Endodermal cell (in vitro differentiated cells): ENCODE measurements around the gene ZC3H15. TPM values are rescaled to one million over a fixed set of nuclear protein-coding genes. Genes with fewer than 3 reads are reported as not detected.
"Not testable (repeated sequence)": the region's sequence is repeated elsewhere in the genome, so short reads cannot be mapped to it uniquely, and the experiment has no call there.

ENCODE experiments used
- DNase-seq: peaks from one replicate; pipeline ENCODE4 v3.0.0-alpha.2; 2017
- H3K27ac ChIP-seq: 2 replicates; pipeline ENCODE4 v1.5.1; 2013; ENCODE audit warnings: mild to moderate bottlenecking, low read depth, low read length, moderate library complexity
- H3K27me3 ChIP-seq: 2 replicates; pipeline ENCODE4 v1.6.1; 2013; ENCODE audit warnings: mild to moderate bottlenecking, low read length, moderate library complexity; ENCODE audit not compliant: insufficient read depth, control insufficient read depth, poor library complexity, severe bottlenecking
- H3K36me3 ChIP-seq: 2 replicates; pipeline ENCODE4 v1.7.0; 2013; ENCODE audit warnings: mild to moderate bottlenecking, low read length, moderate library complexity; ENCODE audit not compliant: control insufficient read depth, insufficient read depth
- H3K4me1 ChIP-seq: one replicate; pipeline ENCODE4 v1.7.0; 2013; ENCODE audit warnings: low read length; ENCODE audit not compliant: control insufficient read depth, insufficient read depth
- H3K4me3 ChIP-seq: 2 replicates; pipeline ENCODE4 v1.5.1; 2013; ENCODE audit warnings: mild to moderate bottlenecking, low read length, moderate library complexity
- H3K9ac ChIP-seq: 2 replicates; pipeline ENCODE4 v1.6.1; 2013; ENCODE audit warnings: mild to moderate bottlenecking, low read length, moderate library complexity; ENCODE audit not compliant: poor library complexity, severe bottlenecking; ENCODE audit errors: extremely low read depth
- H3K9me3 ChIP-seq: 2 replicates; pipeline ENCODE4 v1.6.1; 2013; ENCODE audit warnings: mild to moderate bottlenecking, low read length, moderate library complexity; ENCODE audit not compliant: control insufficient read depth
- H3K27ac Mint-ChIP-seq: 2 replicates; pipeline ENCODE4 v1.8.0; 2020; ENCODE audit warnings: mixed read lengths
- H3K27me3 Mint-ChIP-seq: 2 replicates; pipeline ENCODE4 v1.8.0; 2021; ENCODE audit warnings: mild to moderate bottlenecking, mixed read lengths; ENCODE audit not compliant: insufficient read depth
- H3K36me3 Mint-ChIP-seq: 2 replicates; pipeline ENCODE4 v1.8.0; 2020; ENCODE audit warnings: low read depth, mixed read lengths
- H3K4me1 Mint-ChIP-seq: 2 replicates; pipeline ENCODE4 v1.8.0; 2020; ENCODE audit warnings: mixed read lengths
- H3K4me3 Mint-ChIP-seq: 2 replicates; pipeline ENCODE4 v1.8.0; 2020; ENCODE audit warnings: mild to moderate bottlenecking, moderate library complexity, mixed read lengths
- H3K9me3 Mint-ChIP-seq: 2 replicates; pipeline ENCODE4 v1.8.0; 2020; ENCODE audit warnings: mild to moderate bottlenecking, mixed read lengths
- WGBS, 2 experiments: methylation state at CpG; one replicate each; pipeline versions ENCODE4 v1.1.5 to v1.1.7; 2013; ENCODE audit warnings: missing lambda C conversion rate in 2 of 2, mixed read lengths in 1 of 2; ENCODE audit not compliant: insufficient coverage in 1 of 2, insufficient read length in 1 of 2; 5-methylcytosine and 5-hydroxymethylcytosine counted together
- total RNA-seq, 2 donors: library from RNA; stranded (reverse); fragmentation: NEBNext Ultra II Directional in 1 of 2; extraction: Animal tissue kit (Norgen Biotek cat#: 25700) in 1 of 2; gene quantifications; 2 replicates in 1 of 2; 3 replicates in 1 of 2; pipeline ENCODE4 v1.2.1, GENCODE V29; 2021
- TF ChIP-seq, protein P1 (sequence below): fragments of 200-600 bp; sonication (generic); conservative IDR thresholded peaks from 2 replicates; pipeline ENCODE4 v1.5.0; 2021; ENCODE audit warnings: antibody characterized with exemption, mild to moderate bottlenecking

Gene ZC3H15
- total RNA-seq, 2 donors from 2014 or later: 54.6 to 59.3 TPM

- TF ChIP-seq, protein P1, sequence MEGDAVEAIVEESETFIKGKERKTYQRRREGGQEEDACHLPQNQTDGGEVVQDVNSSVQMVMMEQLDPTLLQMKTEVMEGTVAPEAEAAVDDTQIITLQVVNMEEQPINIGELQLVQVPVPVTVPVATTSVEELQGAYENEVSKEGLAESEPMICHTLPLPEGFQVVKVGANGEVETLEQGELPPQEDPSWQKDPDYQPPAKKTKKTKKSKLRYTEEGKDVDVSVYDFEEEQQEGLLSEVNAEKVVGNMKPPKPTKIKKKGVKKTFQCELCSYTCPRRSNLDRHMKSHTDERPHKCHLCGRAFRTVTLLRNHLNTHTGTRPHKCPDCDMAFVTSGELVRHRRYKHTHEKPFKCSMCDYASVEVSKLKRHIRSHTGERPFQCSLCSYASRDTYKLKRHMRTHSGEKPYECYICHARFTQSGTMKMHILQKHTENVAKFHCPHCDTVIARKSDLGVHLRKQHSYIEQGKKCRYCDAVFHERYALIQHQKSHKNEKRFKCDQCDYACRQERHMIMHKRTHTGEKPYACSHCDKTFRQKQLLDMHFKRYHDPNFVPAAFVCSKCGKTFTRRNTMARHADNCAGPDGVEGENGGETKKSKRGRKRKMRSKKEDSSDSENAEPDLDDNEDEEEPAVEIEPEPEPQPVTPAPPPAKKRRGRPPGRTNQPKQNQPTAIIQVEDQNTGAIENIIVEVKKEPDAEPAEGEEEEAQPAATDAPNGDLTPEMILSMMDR: no peak
- DNase-seq: no peak
- H3K36me3 Mint-ChIP-seq: peaks cover 3% of the 10 kb centered on the region
- Histone ChIP-seq H3K9ac (no peak overlapping the region), H3K4me3 (no peak overlapping the region), H3K9me3 (peaks cover 18% of the 10 kb centered on the region), H3K27me3 (no peaks in the 10 kb centered on the region), H3K4me1 (no peaks in the 10 kb centered on the region), H3K27ac (no peak overlapping the region), H3K36me3 (no peaks in the 10 kb centered on the region)
- H3K9me3 Mint-ChIP-seq: peaks cover 20% of the 10 kb centered on the region
- H3K27me3 Mint-ChIP-seq: no peaks in the 10 kb centered on the region
- H3K4me1 Mint-ChIP-seq: peaks cover 10% of the 10 kb centered on the region
- H3K4me3 Mint-ChIP-seq: no peak overlapping the region
- no peak overlapping the region for H3K27ac Mint-ChIP-seq
Measured at GRCh38 chr2:186466743-186467142, 19.3 kb upstream of the ZC3H15 start.

- no peak for DNase-seq
- H3K36me3 Mint-ChIP-seq: peaks cover 8% of the 10 kb centered on the region
- WGBS, 2 experiments: 93% methylated on average over 2 of the region's 2 CpGs; no CpG with 5 or more reads in 1 of the 2 experiments
- peaks cover 10% of the 10 kb centered on the region for H3K4me1 Mint-ChIP-seq
- TF ChIP-seq, protein P1: no peak
- H3K9me3 Mint-ChIP-seq: peaks cover 26% of the 10 kb centered on the region
- no peaks in the 10 kb centered on the region for H3K27me3 ChIP-seq
- H3K27ac ChIP-seq: no peak overlapping the region
- H3K9ac ChIP-seq: no peak overlapping the region
- H3K27me3 Mint-ChIP-seq: no peaks in the 10 kb centered on the region
- no peaks in the 10 kb centered on the region for H3K4me1 ChIP-seq
- no peak overlapping the region for H3K4me3 ChIP-seq
- peaks cover 21% of the 10 kb centered on the region for H3K9me3 ChIP-seq
- no peak overlapping the region for H3K4me3 Mint-ChIP-seq
- H3K36me3 ChIP-seq: no peaks in the 10 kb centered on the region
- no peak overlapping the region for H3K27ac Mint-ChIP-seq
Measured at GRCh38 chr2:186467421-186467820, 18.6 kb upstream of the ZC3H15 start.

- Mint-ChIP-seq H3K36me3 (peaks cover 10% of the 10 kb centered on the region), H3K9me3 (peaks cover 37% of the 10 kb centered on the region)
- H3K27me3 ChIP-seq, H3K36me3 ChIP-seq, H3K27ac ChIP-seq, H3K27me3 Mint-ChIP-seq, H3K4me1 ChIP-seq, H3K4me3 Mint-ChIP-seq, H3K4me1 Mint-ChIP-seq, H3K4me3 ChIP-seq, DNase-seq, H3K27ac Mint-ChIP-seq, H3K9ac ChIP-seq: not testable (repeated sequence)
- WGBS, 2 experiments: 96% methylated on average over 42 of the region's 49 CpGs; no CpG with 5 or more reads in 1 of the 2 experiments
- H3K9me3 ChIP-seq: peaks cover 23% of the 10 kb centered on the region
Measured at GRCh38 chr2:186472722-186473493, 13.2 kb upstream of the ZC3H15 start.

DNA sequence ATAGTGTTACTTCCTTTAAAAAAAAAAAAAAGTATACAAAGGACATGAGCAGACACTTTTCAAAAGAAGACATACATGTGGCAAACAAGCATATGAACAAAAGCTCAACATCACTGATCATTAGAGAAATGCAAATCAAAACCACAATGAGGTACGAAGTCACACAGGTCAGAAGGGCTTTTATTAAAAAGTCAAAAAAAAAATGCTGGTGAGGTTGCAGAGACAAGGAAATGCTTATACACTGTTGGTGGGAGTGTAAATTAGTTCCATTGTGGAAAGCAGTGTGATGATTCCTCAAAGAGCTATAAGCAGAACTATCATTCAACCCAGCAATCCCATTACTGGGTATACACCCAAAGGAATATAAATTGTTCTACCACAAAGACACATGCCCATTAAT, 11.8 kb upstream of the ZC3H15 start:
- not testable (repeated sequence) for H3K27ac Mint-ChIP-seq, H3K4me1 ChIP-seq, H3K4me1 Mint-ChIP-seq, H3K4me3 ChIP-seq, H3K36me3 ChIP-seq, H3K9ac ChIP-seq, DNase-seq, H3K27ac ChIP-seq, H3K27me3 Mint-ChIP-seq, H3K27me3 ChIP-seq, H3K4me3 Mint-ChIP-seq
- 100% methylated on average over 1 of the region's 1 CpG; no CpG with 5 or more reads in 1 of the 2 experiments for WGBS, 2 experiments
- peaks cover 23% of the 10 kb centered on the region for H3K9me3 ChIP-seq
- Mint-ChIP-seq H3K9me3 (peaks cover 37% of the 10 kb centered on the region), H3K36me3 (peaks cover 10% of the 10 kb centered on the region)
